Adrenal gland (tissue), 5 donors: Measurements from ENCODE around the gene SLC44A5.

Experiments used
- POLR2A ChIP-seq, 2 donors: fragments of 450-650 bp; IDR thresholded peaks; one replicate each; pipeline ENCODE4 v1.6.1; 2017; ENCODE audit warnings: antibody characterized with exemption in 2 of 2, mild to moderate bottlenecking in 2 of 2, moderate library complexity in 1 of 2
- TF ChIP-seq, protein P1 (sequence below), 6 experiments: fragments of 450-650 bp in 4 of 6; fragments of 200-600 bp in 2 of 6; sonication (generic) in 1 of 6; IDR thresholded peaks; 1 replicate in 5 of 6; 2 replicates in 1 of 6; pipeline versions ENCODE4 v1.5.1 to v1.8.0; 2016 to 2021; ENCODE audit warnings: antibody characterized with exemption in 6 of 6, mild to moderate bottlenecking in 2 of 6, moderate library complexity in 1 of 6
- donor health status: DM: no; HTN: no; CAD: no.

- no peak for TF ChIP-seq POLR2A (IDR thresholded peaks at IDR 0.05)
- TF ChIP-seq, protein P1, sequence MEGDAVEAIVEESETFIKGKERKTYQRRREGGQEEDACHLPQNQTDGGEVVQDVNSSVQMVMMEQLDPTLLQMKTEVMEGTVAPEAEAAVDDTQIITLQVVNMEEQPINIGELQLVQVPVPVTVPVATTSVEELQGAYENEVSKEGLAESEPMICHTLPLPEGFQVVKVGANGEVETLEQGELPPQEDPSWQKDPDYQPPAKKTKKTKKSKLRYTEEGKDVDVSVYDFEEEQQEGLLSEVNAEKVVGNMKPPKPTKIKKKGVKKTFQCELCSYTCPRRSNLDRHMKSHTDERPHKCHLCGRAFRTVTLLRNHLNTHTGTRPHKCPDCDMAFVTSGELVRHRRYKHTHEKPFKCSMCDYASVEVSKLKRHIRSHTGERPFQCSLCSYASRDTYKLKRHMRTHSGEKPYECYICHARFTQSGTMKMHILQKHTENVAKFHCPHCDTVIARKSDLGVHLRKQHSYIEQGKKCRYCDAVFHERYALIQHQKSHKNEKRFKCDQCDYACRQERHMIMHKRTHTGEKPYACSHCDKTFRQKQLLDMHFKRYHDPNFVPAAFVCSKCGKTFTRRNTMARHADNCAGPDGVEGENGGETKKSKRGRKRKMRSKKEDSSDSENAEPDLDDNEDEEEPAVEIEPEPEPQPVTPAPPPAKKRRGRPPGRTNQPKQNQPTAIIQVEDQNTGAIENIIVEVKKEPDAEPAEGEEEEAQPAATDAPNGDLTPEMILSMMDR (IDR thresholded peaks at IDR 0.05), result no peak
Observed at GRCh38 chr1:75426688-75427087, 184.2 kb downstream of the SLC44A5 start.
